Renal cortex interstitium (tissue), 11 donors: ENCODE data around the gene STMN1. TPM values are rescaled to one million over a fixed set of nuclear protein-coding genes. Genes with fewer than 3 reads are reported as not detected.

Experiments
- DNase-seq, 11 donors: peaks; one replicate each; pipeline ENCODE4 v3.0.0-alpha.2; 2013; ENCODE audit warnings: low read depth in 9 of 11, low spot score in 4 of 11; ENCODE audit errors: extremely low read depth in 1 of 11
- polyA plus RNA-seq, 3 donors: library from polyadenylated mRNA; unstranded; fragments of 120-200 nt; gene quantifications; one replicate each; pipeline ENCODE4 v1.2.1, GENCODE V29; 2013; ENCODE audit not compliant: insufficient read length in 3 of 3

STMN1 gene
- polyA plus RNA-seq, 3 donors: 982 to 1,465 (median 1,271) TPM

GRCh38 chr1:25927521-25928265 lies 21.5 kb upstream of the STMN1 start:
- DNase-seq: peak in 3 of 11 donors; percentile 26 to 42 (median 39)

DNA sequence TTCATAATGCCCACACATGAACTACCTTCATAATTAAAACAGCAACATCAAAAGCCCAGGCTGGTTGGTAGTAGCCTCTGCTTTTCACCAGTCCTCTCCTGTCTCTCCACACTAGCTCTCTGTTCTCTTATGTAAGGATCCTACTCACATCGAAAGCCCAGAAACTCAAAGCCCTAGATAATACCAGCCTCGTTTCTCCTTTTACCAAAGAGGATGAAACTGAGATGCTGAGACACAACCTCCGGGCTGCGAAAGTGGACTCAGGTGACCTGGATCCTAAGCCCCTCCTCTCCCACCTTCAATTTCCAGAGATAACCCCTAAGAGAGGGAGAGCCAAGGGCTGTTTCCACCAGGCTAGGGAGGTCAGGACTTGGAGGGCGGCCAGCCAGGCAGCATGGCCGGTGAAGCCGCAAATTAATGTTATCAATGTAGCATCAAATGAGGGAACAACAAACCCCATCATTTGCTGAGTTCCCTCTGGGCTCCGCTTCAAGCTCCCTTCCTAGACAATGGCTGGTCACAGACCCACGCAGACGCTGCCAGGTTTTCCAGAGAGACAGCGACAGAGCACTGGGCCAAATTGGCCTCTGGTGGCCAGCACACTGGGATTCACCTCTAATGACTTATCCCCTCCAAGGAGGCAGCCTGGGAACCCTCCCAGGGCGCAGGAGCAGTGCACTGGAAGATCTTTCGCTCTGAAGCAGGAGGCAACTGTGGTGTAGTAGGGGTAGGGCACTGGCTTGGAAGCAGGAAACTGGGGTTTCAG lies 20.7 kb upstream of the STMN1 start:
- no peak for DNase-seq

DNA sequence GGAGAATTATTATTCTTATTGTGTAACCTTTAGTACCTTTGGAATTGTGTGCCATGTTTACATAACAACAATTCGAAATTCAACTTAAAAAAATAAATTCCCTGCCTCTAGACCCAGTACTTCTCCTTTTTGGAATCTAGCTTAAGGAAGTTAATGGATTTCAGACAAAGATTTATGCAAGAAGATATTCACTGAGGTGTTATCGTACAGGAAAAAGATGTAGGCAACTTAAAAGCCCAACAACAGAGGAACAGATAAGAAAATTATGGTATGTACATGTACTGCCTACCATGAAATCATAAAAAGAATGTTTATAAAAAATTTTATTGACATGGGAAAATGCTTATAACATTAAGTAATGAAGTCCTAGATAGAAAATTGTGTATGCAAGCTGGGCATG lies 18.2 kb upstream of the STMN1 start:
- DNase-seq: no peak

DNA sequence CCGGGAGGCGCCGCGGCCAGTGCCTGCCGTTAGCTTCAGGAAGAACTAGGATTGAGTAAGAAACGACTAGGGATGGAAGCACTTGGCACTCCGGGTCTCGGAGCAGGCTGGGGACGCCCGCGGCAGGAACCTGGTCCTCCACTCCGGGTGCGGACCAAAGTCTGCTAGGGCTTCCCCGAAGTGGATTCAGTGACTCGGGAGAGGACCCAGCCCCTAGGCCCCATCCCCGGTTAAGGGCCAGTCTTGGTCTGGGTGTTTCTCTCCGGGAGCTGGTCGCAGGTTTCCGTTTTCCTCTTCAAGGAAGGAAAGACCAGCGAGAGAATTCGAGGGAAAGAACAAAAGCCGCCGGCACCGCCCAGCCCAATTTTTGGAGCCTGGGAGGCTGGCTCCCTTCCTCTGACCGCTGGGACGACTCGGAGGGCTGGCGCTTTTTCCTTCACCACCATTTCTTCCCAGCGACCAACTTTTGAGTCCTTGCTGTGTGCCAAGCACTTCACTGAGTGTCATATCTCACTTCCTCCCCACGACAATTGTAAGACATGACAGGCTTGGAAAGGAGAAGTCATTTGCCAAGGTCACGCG lies 16.8 kb upstream of the STMN1 start:
- peak in 4 of 11 donors; percentile 14 to 32 (median 24) for DNase-seq

GRCh38 chr1:25922056-25922970 lies 16.1 kb upstream of the STMN1 start:
- peak in 6 of 11 donors; percentile 32 to 55 (median 51) for DNase-seq

- DNase-seq: no peak
These were observed 12.4 kb upstream of the STMN1 start for GRCh38 chr1:25918615-25919014.

DNA sequence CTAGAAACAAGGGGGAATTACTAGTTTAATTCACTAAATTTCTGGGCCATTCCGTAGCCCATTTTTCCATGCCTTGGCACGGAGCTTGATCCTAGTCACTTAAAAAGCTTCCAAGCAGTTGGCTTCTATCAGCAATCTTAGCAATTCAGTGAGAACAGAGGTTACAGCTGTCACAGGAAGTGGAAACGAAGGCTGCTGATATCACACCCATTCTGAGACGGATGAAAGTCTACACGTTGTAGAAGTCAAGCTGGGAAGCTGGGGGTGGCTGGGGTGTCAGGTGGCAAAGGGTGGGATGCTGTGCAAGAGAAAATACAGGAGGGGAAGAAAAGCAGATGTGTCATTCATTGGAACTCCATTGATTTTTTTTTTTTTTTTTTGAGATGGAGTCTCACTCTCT lies 11.8 kb upstream of the STMN1 start:
- peak in 2 of 11 donors; percentile 22 to 25 for DNase-seq

DNA sequence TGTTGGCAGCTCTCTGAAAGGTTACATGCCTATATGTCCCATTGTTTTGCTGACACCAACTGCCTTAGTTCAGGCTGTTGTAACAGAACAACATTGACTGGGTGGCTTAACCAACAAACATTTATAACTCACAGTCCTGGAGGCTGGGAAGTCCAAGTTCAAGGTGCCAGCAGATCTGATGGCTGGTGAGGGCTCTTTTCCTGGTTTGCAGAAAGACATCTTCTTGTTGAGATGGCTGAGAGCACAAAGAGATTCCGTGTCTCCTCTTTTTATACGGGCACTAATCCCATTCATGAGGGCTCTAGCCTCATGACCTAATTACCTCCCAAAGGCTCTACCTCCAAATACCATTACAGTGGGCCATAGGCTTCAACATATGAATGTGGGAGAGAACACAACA lies 10.2 kb upstream of the STMN1 start:
- no peak for DNase-seq

DNA sequence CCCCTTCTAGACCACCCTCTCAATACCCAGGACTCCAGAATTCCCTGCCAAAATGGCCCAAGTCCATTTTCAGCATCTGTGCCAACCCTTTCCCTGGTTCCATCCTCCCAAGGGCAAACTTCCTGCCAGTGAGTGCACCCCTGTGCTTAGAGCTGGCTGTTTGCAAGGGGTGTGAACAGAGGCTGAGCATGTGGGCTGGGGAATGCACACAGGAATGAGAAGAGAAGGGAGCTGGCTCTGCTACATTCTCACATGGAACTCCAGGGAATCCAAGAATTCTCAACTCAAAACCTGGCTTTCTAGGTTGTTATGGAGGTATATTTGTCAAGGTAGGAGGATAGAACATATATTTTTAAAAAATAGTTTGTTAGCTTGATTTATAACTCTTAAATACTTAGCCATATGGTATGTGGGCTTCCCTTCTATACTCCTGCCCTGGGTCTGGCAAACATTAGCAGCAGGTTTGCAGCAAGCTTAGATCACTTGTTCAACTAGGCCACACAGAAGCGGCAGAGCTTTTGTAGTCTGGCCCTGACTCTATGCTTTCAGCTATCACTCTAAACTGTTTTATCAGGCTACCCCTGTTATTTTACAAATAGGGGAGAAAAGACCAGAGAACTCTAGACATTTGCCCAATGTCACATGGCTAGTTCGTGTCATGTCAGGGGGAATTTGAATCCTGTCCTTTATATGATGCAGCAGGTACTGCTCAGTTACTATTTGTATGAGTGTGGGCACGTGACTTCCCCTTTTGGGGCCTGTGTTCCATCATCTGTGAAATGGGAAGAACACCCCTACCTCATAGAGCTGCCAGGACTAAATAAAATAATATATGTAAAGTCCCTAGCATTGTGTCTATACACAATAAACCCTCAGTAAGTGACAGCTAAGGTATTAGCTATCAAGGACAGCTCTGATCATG lies 8.1 kb upstream of the STMN1 start:
- no peak for DNase-seq

GRCh38 chr1:25913206-25913605 lies 7.0 kb upstream of the STMN1 start:
- DNase-seq: no peak

DNA sequence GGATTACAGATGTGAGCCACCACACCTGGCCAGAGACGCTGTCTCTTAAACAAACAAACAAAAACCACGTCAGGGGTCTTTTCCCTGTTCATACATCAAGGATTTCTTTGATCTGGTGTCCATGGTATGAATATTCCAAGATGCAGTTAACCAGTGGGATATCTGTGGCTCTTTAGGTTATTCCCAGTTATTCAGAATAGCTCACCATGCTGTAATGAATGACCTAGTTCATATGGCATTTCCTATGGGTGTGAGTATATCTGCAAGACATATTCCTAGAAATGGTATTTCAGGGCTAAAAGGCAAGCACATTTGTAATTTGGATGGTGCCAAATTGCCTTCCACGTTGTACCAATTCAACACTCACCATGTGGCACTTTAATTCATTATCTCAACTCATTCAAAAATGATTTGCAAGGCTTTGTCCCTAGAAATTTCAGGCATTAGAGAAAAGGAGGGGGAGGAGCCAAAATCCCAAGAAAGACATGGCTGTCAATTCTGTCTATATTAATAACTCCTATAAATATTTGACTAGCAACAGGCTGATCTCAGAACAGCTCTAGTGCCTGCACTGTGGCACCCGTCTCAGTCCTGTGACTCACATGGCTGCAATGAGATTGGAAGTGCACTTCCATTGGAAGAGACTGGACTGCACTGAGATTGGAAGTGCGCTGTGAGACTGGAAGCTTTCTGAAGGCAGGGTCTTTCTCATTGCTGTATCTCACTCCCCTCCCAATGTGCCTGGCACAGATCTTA lies 6.0 kb upstream of the STMN1 start:
- DNase-seq: no peak

- DNase-seq: no peak
These were observed 4.9 kb upstream of the STMN1 start for GRCh38 chr1:25911162-25911561.

GRCh38 chr1:25909040-25909439 lies 2.8 kb upstream of the STMN1 start:
- DNase-seq: no peak

GRCh38 chr1:25908161-25908560 lies 1.9 kb upstream of the STMN1 start:
- no peak for DNase-seq

DNA sequence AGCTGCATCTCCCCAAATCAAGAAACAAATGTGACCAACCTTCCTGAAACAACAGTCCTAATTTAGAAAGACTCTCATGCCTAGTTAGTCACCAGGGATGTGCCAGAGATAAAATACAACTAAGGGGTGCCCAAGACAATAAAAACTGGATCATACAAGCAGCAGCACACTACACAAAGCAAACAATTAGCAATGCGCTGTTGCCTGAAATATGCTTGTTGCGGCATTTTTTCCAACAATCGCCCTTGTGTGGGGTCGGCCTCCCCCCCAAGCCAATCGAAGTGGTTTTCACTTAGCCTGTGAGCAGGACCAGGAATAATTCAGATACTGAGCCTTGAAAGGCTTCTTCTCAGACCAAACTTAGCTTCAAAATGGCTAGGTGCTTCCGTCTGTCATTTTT lies 1.4 kb upstream of the STMN1 start:
- DNase-seq: no peak

DNA sequence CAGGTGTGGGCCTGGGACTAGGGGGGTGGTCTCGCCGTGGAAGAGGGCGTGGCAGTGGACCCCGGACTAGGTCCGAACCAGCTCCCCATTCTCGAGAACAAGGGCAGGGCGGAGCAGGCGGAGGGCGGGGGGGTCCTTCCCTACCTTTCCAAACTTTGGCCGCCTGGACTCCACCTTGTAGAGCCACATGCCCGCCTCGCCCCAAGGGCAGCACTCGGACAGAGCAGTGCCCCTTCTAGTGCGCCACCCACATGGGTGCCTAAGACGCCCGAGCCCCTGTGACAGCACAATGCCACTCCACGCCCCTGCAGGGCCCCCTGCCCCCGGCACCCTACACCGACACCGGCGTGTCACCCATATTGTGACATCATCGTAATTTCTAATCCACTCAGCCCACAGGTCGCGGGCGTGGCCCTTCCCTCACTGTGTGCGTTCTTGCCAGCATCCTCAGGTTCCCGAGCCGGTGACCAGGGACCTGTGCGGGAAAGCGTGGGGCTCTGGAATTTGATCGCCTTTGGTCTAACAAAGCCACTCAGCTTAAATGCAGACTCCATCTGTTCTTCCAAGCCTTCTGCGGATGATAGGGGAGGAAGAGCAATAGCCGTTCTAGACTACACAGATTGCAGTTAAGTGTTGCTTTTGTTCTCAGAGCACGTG lies 553 bp upstream of the STMN1 start:
- peak in 3 of 11 donors; percentile 35 to 48 (median 38) for DNase-seq
